Measurements from ENCODE around the gene KBTBD12.

DNA sequence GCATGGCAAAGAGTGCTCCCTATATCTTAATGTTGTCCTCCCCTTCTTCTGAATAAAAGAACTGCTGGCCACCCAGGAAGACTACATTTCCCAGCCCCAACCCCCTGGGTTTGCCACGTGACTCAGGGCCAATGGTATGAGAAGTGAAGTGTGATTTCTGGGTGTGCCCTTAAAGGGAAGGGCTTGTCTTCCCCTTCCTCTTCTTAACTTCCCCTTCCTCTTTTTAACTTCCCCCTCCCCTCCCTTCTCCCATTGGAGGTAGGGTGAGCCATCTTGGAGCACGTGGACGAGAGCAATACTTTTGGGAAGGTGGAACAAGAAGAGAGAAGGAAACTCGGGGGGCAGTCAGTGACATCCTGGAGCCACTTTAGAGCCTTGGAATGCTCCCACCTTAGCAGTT is 6.8 kb upstream of the KBTBD12 start:
- TF ChIP-seq, protein P1, sequence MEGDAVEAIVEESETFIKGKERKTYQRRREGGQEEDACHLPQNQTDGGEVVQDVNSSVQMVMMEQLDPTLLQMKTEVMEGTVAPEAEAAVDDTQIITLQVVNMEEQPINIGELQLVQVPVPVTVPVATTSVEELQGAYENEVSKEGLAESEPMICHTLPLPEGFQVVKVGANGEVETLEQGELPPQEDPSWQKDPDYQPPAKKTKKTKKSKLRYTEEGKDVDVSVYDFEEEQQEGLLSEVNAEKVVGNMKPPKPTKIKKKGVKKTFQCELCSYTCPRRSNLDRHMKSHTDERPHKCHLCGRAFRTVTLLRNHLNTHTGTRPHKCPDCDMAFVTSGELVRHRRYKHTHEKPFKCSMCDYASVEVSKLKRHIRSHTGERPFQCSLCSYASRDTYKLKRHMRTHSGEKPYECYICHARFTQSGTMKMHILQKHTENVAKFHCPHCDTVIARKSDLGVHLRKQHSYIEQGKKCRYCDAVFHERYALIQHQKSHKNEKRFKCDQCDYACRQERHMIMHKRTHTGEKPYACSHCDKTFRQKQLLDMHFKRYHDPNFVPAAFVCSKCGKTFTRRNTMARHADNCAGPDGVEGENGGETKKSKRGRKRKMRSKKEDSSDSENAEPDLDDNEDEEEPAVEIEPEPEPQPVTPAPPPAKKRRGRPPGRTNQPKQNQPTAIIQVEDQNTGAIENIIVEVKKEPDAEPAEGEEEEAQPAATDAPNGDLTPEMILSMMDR (IDR thresholded peaks at IDR 0.05; ENCODE audit: insufficient read depth, low read length, poor library complexity, severe bottlenecking): no peak
- TF ChIP-seq EZH2phosphoT487 (conservative IDR thresholded peaks at IDR 0.05; ENCODE audit: low read length): no peak
